Central memory CD4-positive, alpha-beta T cell (primary cell): ENCODE results near the gene SLC6A20.

ENCODE experiments used
- DNase-seq: peaks from one replicate; pipeline ENCODE4 v3.0.0; 2022

Gene SLC6A20

GRCh38 chr3:45712434-45713110 is 83.8 kb downstream of the SLC6A20 start:
- DNase-seq: no peak

DNA sequence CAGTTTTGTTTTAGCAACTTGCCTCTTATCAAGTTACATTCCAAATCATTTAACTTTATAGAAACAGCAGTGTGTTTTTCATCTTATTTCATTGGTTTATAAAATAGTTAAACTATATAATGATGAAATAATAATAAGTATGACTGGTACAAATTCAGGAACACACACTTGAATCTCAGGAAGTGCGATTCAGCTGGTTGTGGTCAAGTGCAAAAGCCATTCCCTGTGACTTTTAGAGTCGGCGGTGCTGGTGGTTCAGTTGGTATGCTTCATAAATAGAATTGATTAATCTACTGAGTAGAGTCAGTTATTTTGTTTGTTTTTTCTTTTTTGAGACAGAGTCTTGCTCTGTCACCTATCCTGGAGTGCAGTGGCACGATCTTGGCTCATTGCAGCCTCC is 84.4 kb downstream of the SLC6A20 start:
- no peak for DNase-seq

DNA sequence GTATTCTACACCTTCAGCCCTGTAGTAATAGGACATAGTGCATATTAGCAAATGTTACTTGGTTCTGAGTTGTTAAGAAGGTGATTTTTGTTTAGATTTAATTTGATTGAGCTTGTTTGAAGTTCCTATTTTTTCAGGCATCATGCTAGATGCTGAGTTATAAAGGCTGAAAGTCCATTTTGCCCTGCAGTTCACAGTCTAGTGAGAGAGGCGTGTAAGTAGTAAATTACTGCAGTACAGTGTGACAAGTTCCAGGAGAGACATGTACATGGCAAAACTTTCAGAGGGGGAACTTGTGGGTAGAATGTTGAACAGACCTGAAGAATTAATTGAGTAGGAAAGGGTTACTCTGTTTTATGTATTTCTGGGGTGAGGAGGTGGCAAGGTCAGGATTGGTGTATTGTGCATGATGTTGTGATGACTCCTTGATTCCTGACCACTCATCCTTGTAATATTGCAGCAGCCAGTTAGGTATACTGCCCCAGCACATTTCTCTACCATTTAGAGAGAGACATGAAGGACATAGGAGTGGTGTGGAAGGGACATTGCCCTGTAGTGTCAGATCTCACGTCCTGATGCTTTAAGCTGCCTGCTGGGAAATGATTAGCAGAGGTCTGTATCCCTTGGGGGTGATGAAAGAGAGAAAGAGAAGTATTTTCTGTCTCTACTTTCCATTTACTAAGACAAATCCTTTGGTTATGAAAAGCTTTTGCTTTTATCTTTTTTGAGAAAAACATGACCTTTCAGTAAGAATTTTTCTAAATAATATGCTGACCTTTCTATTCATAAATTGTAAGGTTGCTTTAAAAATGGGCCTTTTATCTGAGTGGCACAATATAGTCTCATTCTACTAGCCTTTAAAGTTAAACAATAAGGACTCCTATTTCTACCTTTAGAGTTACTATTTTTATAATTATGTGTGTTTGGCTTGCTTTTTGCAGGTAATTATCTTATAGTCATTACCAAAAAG is 90.2 kb downstream of the SLC6A20 start:
- DNase-seq: no peak
